Measurements from ENCODE around the gene VIPR2.

- TF ChIP-seq, protein P1, sequence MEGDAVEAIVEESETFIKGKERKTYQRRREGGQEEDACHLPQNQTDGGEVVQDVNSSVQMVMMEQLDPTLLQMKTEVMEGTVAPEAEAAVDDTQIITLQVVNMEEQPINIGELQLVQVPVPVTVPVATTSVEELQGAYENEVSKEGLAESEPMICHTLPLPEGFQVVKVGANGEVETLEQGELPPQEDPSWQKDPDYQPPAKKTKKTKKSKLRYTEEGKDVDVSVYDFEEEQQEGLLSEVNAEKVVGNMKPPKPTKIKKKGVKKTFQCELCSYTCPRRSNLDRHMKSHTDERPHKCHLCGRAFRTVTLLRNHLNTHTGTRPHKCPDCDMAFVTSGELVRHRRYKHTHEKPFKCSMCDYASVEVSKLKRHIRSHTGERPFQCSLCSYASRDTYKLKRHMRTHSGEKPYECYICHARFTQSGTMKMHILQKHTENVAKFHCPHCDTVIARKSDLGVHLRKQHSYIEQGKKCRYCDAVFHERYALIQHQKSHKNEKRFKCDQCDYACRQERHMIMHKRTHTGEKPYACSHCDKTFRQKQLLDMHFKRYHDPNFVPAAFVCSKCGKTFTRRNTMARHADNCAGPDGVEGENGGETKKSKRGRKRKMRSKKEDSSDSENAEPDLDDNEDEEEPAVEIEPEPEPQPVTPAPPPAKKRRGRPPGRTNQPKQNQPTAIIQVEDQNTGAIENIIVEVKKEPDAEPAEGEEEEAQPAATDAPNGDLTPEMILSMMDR (IDR thresholded peaks at IDR 0.05): no peak
- TF ChIP-seq POLR2A (IDR thresholded peaks at IDR 0.05): no peak
Observed at GRCh38 chr7:159126311-159127260, 18.1 kb downstream of the VIPR2 start.
